Measurements from ENCODE around the gene CAMSAP2. TPM values are rescaled to one million over a fixed set of nuclear protein-coding genes. Genes with fewer than 3 reads are reported as not detected.

CAMSAP2 gene
- total RNA-seq, 1 donor from 2014 or later = 49.4 TPM

- H3K4me1 Mint-ChIP-seq (ENCODE audit: low read depth, unreplicated experiment) = peaks cover 9% of the 10 kb centered on the region
- no peak for FAIRE-seq
These were observed 169.6 kb downstream of the CAMSAP2 start for GRCh38 chr1:200908191-200908868.

DNA sequence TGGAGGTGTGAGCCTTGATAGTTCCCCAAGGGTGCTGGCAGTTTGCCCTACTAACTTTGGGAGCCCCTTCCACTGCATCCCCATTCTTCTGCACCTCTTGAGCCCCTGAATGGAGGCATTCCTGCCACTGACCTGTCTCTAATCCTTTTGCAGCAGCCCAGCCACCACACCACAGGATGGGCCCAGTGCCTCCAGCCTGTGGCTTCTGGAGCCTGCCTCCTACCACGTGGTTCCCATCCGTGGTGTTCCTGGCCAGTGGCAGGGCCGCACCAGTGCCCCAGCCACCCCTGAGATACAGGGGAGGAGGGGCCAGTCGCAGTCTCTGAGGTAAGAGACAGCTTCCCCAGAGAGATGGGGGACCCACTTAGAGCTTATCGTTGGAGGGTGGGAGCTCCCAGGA lies 170.4 kb downstream of the CAMSAP2 start:
- H2AFZ ChIP-seq (ENCODE audit: low read depth, low read length) = no peak overlapping the region
- DNase-seq (ENCODE audit: low read depth) = no peak
- no peak overlapping the region for H3K9ac ChIP-seq (ENCODE audit: low read length)
- H3K4me1 ChIP-seq (ENCODE audit: insufficient read depth, low read length) = no peaks in the 10 kb centered on the region
- H3K9me3 Mint-ChIP-seq (ENCODE audit: unreplicated experiment) = no peaks in the 10 kb centered on the region
- H3K9me3 ChIP-seq (ENCODE audit: insufficient read depth, low read depth, low read length) = no peaks in the 10 kb centered on the region
- H3K36me3 Mint-ChIP-seq (ENCODE audit: low read depth, unreplicated experiment) = peaks cover 11% of the 10 kb centered on the region
- no peaks in the 10 kb centered on the region for H3K27me3 Mint-ChIP-seq (ENCODE audit: low read depth, unreplicated experiment)
- no peak overlapping the region for H3K4me3 ChIP-seq (ENCODE audit: insufficient read depth, low read depth, low read length)
- no peaks in the 10 kb centered on the region for H3K79me2 ChIP-seq (ENCODE audit: insufficient read depth, low read length)
- H3K36me3 ChIP-seq (ENCODE audit: insufficient read depth, low read length) = no peaks in the 10 kb centered on the region
- no peaks in the 10 kb centered on the region for H3K27me3 ChIP-seq (ENCODE audit: insufficient read depth, low read length)
- no peak for FAIRE-seq
- no peak overlapping the region for H3K4me2 ChIP-seq (ENCODE audit: low read length)
- TF ChIP-seq EZH2 (IDR thresholded peaks at IDR 0.05; ENCODE audit: insufficient read depth, low read length) (no peak), CTCF (IDR thresholded peaks at IDR 0.05; ENCODE audit: insufficient read depth, low read depth, low read length) (no peak)
- H3K27ac ChIP-seq (ENCODE audit: low read depth, low read length) = no peak overlapping the region
- H3K4me1 Mint-ChIP-seq (ENCODE audit: low read depth, unreplicated experiment) = peaks cover 9% of the 10 kb centered on the region
- no peak overlapping the region for H3K27ac Mint-ChIP-seq (ENCODE audit: unreplicated experiment)
- H3K4me3 Mint-ChIP-seq (ENCODE audit: unreplicated experiment) = no peak overlapping the region
- no peaks in the 10 kb centered on the region for H4K20me1 ChIP-seq (ENCODE audit: insufficient read depth, low read length)

More at GRCh38 chr1:200908191-200908868, 169.6 kb downstream of the CAMSAP2 start:
- Mint-ChIP-seq H3K27me3 (ENCODE audit: low read depth, unreplicated experiment) (no peaks in the 10 kb centered on the region), H3K4me3 (ENCODE audit: unreplicated experiment) (no peak overlapping the region), H3K36me3 (ENCODE audit: low read depth, unreplicated experiment) (peaks cover 11% of the 10 kb centered on the region), H3K9me3 (ENCODE audit: unreplicated experiment) (no peaks in the 10 kb centered on the region), H3K27ac (ENCODE audit: unreplicated experiment) (no peak overlapping the region)
- no peaks in the 10 kb centered on the region for H4K20me1 ChIP-seq (ENCODE audit: insufficient read depth, low read length)
- no peaks in the 10 kb centered on the region for H3K36me3 ChIP-seq (ENCODE audit: insufficient read depth, low read length)
- no peaks in the 10 kb centered on the region for H3K4me1 ChIP-seq (ENCODE audit: insufficient read depth, low read length)
- H3K9me3 ChIP-seq (ENCODE audit: insufficient read depth, low read depth, low read length) = no peaks in the 10 kb centered on the region
- H3K27me3 ChIP-seq (ENCODE audit: insufficient read depth, low read length) = no peaks in the 10 kb centered on the region
- no peak overlapping the region for H3K4me2 ChIP-seq (ENCODE audit: low read length)
- no peak for DNase-seq (ENCODE audit: low read depth)
- no peak overlapping the region for H2AFZ ChIP-seq (ENCODE audit: low read depth, low read length)
- H3K9ac ChIP-seq (ENCODE audit: low read length) = no peak overlapping the region
- no peak for TF ChIP-seq EZH2 (IDR thresholded peaks at IDR 0.05; ENCODE audit: insufficient read depth, low read length)
- no peak for TF ChIP-seq CTCF (IDR thresholded peaks at IDR 0.05; ENCODE audit: insufficient read depth, low read depth, low read length)
- no peak overlapping the region for H3K27ac ChIP-seq (ENCODE audit: low read depth, low read length)
- no peaks in the 10 kb centered on the region for H3K79me2 ChIP-seq (ENCODE audit: insufficient read depth, low read length)
- no peak overlapping the region for H3K4me3 ChIP-seq (ENCODE audit: insufficient read depth, low read depth, low read length)

GRCh38 chr1:200909757-200910239 lies 171.1 kb downstream of the CAMSAP2 start:
- H3K4me3 ChIP-seq (ENCODE audit: insufficient read depth, low read depth, low read length) = no peak overlapping the region
- Mint-ChIP-seq H3K4me3 (ENCODE audit: unreplicated experiment) (no peak overlapping the region), H3K4me1 (ENCODE audit: low read depth, unreplicated experiment) (peaks cover 9% of the 10 kb centered on the region), H3K27me3 (ENCODE audit: low read depth, unreplicated experiment) (no peaks in the 10 kb centered on the region), H3K36me3 (ENCODE audit: low read depth, unreplicated experiment) (peaks cover 11% of the 10 kb centered on the region), H3K27ac (ENCODE audit: unreplicated experiment) (no peak overlapping the region), H3K9me3 (ENCODE audit: unreplicated experiment) (no peaks in the 10 kb centered on the region)
- no peak overlapping the region for H2AFZ ChIP-seq (ENCODE audit: low read depth, low read length)
- H3K4me1 ChIP-seq (ENCODE audit: insufficient read depth, low read length) = no peaks in the 10 kb centered on the region
- H3K79me2 ChIP-seq (ENCODE audit: insufficient read depth, low read length) = no peaks in the 10 kb centered on the region
- TF ChIP-seq EZH2 (IDR thresholded peaks at IDR 0.05; ENCODE audit: insufficient read depth, low read length) = no peak
- TF ChIP-seq CTCF (IDR thresholded peaks at IDR 0.05; ENCODE audit: insufficient read depth, low read depth, low read length) = no peak
- H3K4me2 ChIP-seq (ENCODE audit: low read length) = no peak overlapping the region
- no peak overlapping the region for H3K9ac ChIP-seq (ENCODE audit: low read length)
- H3K27me3 ChIP-seq (ENCODE audit: insufficient read depth, low read length) = no peaks in the 10 kb centered on the region
- H3K9me3 ChIP-seq (ENCODE audit: insufficient read depth, low read depth, low read length) = no peaks in the 10 kb centered on the region
- DNase-seq (ENCODE audit: low read depth) = no peak
- no peaks in the 10 kb centered on the region for H4K20me1 ChIP-seq (ENCODE audit: insufficient read depth, low read length)
- no peak for FAIRE-seq
- no peaks in the 10 kb centered on the region for H3K36me3 ChIP-seq (ENCODE audit: insufficient read depth, low read length)
- H3K27ac ChIP-seq (ENCODE audit: low read depth, low read length) = no peak overlapping the region
